Measurements from ENCODE around the gene STAG1. TPM values are rescaled to one million over a fixed set of nuclear protein-coding genes. Genes with fewer than 3 reads are reported as not detected.
"Not testable (repeated sequence)": the region's sequence is repeated elsewhere in the genome, so short reads cannot be mapped to it uniquely, and the experiment has no call there.

STAG1 gene
- polyA plus RNA-seq, 4 donors, result 46.1 to 53.4 (median 50.0) TPM

- no peak for DNase-seq (ENCODE audit: low read depth in 4 of 4, low spot score in 2 of 4)
Measured at GRCh38 chr3:136532766-136533165, 219.4 kb downstream of the STAG1 start.

- no peak for DNase-seq (ENCODE audit: low read depth in 4 of 4, low spot score in 2 of 4)
Measured at GRCh38 chr3:136518102-136518501, 234.1 kb downstream of the STAG1 start.

- DNase-seq (ENCODE audit: low read depth in 4 of 4, low spot score in 2 of 4), result no peak
Measured at GRCh38 chr3:136516656-136517055, 235.5 kb downstream of the STAG1 start.

DNA sequence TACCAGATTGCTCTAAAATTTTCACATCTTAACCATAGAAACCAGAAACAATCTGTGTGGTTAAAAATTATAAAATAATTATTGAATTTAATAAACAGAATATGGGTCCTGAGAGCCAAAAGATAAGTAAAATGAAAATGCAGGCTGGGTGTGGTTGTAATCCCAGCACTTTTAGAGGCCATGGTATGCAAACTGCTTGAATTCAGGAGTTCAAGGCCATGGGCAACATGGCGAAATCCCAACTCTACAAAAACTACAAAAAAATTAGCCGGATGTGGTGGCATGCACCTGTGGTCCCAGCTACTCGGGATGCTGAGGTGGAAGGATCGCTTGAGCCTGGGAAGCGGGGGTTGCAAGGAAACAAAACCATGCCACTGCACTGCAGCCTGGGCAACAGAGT is 236.1 kb downstream of the STAG1 start:
- no peak for DNase-seq (ENCODE audit: low read depth in 4 of 4, low spot score in 2 of 4)

DNA sequence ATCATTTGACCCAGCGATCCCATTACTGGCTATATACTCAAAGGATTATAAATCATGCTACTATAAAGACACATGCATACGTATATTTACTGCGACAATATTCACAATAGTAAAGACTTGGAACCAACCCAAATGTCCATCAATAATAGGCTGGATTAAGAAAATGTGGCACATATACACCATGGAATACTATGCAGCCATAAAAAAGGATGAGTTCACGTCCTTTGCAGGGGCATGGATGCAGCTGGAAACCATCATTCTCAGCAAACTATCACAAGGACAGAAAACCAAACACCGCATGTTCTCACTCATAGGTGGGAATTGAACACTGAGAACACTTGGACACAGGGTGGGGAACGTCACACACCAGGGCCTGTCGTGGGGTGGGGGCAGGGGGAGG is 237.6 kb downstream of the STAG1 start:
- not testable (repeated sequence) for DNase-seq (ENCODE audit: low read depth in 4 of 4, low spot score in 2 of 4)

- DNase-seq (ENCODE audit: low read depth in 4 of 4, low spot score in 2 of 4), result no peak
Measured at GRCh38 chr3:136513367-136513766, 238.8 kb downstream of the STAG1 start.

DNA sequence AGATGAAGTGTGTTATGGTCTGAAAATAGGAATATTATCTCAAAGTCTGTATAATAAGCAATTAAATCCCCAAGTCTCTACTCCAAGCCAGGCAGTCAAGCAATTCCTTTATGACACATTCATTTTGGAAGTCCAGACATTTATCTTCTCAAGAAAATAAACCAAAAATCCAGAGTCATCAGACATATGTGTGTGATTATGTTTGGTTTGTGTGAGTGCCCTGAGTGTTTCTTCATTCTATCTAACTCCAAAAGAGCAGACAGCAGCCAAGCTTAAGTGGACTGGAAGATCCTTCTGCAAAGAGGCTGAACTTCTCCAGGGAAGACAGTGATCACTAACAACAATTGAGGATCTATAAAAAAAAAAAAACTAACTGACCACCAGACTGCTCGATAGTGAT is 239.8 kb downstream of the STAG1 start:
- no peak for DNase-seq (ENCODE audit: low read depth in 4 of 4, low spot score in 2 of 4)

DNA sequence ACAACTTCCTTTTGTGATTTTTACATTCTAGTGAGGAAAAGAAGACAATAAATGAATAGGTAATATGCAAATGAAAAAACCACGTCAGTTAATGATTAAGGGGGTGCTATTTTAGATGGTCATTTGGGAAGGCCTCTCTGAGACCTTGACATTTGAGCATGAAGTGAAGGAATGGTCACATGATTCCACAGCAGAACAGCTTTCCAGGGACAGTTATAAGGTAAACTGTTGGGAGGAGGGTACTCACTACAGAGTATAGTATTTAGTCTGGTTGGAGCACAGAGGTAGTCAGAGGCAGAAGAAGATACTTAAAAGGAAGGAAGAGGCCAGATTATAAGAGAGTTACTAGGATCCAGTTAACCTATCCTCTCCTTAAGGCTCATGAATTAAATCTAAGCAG is 246.5 kb downstream of the STAG1 start:
- DNase-seq (ENCODE audit: low read depth in 4 of 4, low spot score in 2 of 4), result no peak

DNA sequence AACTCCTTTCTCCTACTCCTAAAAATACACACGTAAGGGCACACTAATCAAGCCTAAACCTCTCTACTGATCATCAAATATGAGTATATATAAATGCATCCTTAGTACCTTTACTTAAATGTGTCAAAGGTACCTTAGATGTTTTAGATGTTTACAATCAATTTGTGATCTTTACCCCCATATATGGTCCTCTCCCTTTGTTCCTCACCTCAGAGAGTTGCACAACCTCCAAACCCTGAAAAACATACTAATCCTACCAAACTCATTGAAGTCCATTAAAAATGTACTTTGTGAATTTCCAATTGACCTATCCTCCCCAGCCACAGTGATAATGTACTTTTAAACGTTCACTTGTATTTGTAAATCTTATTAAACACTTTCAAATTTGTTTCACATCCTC is 249.1 kb downstream of the STAG1 start:
- no peak for DNase-seq (ENCODE audit: low read depth in 4 of 4, low spot score in 2 of 4)

DNA sequence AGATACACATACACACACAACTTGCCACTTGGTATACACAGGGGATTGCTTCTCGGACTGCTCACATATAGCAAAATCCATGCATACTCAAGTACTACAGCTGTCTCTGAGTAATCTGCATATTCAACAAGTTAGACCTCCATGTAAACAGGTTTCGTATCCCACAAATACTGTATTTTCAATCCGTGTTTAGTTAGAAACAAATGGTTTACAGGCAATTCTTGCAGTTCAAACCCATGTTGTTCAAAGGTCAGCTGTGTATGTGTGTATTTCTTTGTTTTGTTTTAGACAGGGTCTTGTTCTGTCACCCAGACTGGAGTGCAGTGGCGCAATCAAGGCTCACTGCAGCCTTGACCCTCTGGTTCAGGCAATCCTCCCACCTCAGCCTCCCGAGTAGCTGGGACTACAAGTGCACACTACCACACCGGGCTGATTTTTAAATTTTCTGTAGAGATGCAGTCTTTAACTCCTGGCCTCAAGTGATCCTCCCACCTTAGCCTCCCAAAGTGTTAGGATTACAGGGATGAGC is 253.2 kb downstream of the STAG1 start:
- no peak for DNase-seq (ENCODE audit: low read depth in 4 of 4, low spot score in 2 of 4)

GRCh38 chr3:136495213-136495612 is 257.0 kb downstream of the STAG1 start:
- no peak for DNase-seq (ENCODE audit: low read depth in 4 of 4, low spot score in 2 of 4)

- no peak for DNase-seq (ENCODE audit: low read depth in 4 of 4, low spot score in 2 of 4)
Measured at GRCh38 chr3:136490646-136491405, 261.4 kb downstream of the STAG1 start.

GRCh38 chr3:136485777-136486176 is 266.4 kb downstream of the STAG1 start:
- DNase-seq (ENCODE audit: low read depth in 4 of 4, low spot score in 2 of 4), result no peak

DNA sequence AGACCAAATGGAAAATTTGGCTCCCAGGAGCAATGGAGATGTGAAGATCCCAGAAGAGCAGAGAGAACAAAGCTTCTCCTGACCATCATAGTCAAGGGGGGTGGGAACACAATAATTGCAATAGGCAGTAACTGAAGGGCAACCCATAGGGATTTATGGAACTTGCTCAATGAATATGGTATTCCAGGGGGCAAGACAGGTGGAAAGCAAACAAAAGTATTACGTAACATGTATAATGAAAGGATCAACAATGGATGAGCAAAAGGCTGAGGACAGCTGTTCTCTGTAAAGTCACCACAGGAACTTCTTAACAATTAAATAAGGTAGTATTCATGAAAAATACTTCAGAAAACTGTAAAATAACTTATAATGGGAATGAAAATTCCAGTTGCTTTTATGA is 275.9 kb downstream of the STAG1 start:
- no peak for DNase-seq (ENCODE audit: low read depth in 4 of 4, low spot score in 2 of 4)

DNA sequence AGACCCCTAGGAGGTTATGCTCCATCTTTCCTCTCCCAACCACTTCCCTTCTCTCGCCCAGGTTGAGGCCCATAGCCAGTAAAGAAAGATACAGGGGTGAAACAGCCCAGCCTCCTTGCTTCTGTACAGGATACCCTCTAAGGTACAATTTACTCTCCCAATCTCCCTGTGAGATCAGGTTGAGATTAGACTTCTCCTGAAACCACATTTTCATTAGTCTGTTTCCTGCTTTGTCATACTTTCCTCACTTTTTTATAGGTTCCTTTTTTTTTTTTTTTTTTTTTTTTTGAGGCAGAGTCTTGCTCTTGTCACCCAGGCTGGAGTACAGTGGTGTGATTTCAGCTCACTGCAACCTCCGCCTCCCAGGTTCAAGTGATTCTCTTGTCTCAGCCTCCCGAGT is 277.3 kb downstream of the STAG1 start:
- not testable (repeated sequence) for DNase-seq (ENCODE audit: low read depth in 4 of 4, low spot score in 2 of 4)

DNA sequence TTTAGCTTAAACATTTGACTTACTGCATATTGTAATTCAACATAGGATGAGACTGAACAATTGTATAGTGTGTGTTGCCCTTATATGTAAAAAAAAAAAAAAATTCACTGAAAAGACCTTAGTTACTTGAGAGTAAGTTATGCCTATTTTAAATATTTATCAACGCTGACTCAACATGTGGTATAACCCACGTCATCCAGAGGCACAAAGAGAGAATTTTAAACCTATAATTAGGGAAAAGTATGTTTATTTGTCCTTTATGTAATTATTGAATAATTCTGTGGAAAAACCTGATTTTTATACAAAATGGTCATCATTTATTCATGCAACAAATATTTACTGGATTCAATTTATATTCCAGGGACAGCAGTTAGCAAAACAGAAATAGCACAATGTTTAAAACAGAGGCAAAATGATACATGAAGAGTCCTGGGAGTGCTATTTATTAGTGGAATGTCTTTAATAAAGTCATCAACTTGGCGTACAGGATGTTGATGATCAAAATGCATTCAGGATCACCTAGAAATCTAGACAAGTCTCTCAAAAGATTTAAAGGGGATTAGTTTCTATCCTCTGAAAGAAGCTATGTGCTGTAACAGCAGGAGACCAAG is 278.4 kb downstream of the STAG1 start:
- DNase-seq (ENCODE audit: low read depth in 4 of 4, low spot score in 2 of 4), result no peak

DNA sequence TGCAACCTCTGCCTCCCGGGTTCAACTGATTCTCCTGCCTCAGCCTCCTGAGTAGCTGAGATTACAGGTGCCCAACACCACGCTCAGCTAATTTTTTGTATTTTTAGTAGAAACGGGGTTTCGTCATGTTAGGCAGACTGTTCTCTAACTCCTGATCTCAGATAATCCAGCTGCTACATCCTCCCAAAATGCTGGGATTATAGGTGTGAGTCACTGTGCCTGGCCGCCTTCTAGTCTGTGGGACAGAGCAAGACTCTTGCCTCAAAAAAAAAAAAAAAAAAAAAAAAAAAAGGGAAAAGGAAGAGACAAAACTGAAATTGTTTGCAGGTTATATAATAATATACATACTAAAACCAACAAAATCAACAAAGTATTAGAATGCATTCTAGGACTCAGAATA is 286.9 kb downstream of the STAG1 start:
- no peak for DNase-seq (ENCODE audit: low read depth in 4 of 4, low spot score in 2 of 4)

GRCh38 chr3:136464502-136464901 is 287.7 kb downstream of the STAG1 start:
- no peak for DNase-seq (ENCODE audit: low read depth in 4 of 4, low spot score in 2 of 4)

DNA sequence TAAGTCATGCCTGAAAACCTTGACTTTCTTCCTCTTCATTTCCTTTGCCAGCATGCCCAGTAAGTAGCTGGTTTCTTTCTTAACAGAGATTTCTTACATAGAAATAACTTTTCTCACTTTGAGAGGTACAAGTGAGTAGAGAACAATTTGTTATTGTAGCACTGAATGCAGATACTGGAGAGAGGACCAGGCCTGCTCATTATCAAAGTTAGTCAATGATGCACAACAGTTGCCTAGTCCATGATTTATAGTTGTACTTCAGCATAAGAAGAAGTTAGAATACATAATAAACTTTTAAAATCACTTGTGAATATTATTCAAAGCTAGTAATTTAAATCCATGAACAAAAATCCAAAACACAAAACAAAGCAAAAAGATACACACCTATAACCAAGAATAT is 289.0 kb downstream of the STAG1 start:
- no peak for DNase-seq (ENCODE audit: low read depth in 4 of 4, low spot score in 2 of 4)

- no peak for DNase-seq (ENCODE audit: low read depth in 4 of 4, low spot score in 2 of 4)
Measured at GRCh38 chr3:136457793-136458192, 294.4 kb downstream of the STAG1 start.

- DNase-seq (ENCODE audit: low read depth in 4 of 4, low spot score in 2 of 4), result no peak
Measured at GRCh38 chr3:136456196-136456595, 296.0 kb downstream of the STAG1 start.

- no peak for DNase-seq (ENCODE audit: low read depth in 4 of 4, low spot score in 2 of 4)
Measured at GRCh38 chr3:136444581-136444980, 307.6 kb downstream of the STAG1 start.
